Measurements from ENCODE around the gene CABP5. TPM values are rescaled to one million over a fixed set of nuclear protein-coding genes. Genes with fewer than 3 reads are reported as not detected.

Gene CABP5
- total RNA-seq, 2 experiments from 2014 or later, result not detected

DNA sequence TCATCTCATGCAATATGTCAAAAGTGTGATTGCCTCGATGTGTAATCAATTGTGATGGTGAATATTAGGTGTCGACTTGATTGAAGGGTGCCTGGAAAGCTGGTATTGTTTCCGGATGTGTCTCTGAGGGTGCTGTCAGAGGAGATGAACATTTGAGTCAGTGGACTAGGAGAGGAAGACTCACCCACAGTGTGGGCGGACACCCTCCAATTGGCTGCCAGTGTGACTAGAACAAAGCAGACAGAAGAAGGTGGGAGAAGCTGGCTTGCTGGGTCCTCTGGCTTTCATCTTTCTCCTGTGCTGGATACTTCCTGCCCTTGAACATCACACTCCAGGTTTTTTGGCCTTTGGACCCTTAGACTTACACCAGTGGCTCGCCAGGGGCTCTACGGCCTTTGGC is 15.5 kb upstream of the CABP5 start:
- Mint-ChIP-seq H3K27ac (no peak overlapping the region), H3K36me3 (ENCODE audit: low read depth) (no peaks in the 10 kb centered on the region), H3K9me3 (no peaks in the 10 kb centered on the region), H3K4me3 (no peak overlapping the region), H3K27me3 (no peaks in the 10 kb centered on the region), H3K4me1 (no peaks in the 10 kb centered on the region)
- ChIA-PET POLR2A (no interaction called here), CTCF (no interaction called here)
- no peak for DNase-seq

DNA sequence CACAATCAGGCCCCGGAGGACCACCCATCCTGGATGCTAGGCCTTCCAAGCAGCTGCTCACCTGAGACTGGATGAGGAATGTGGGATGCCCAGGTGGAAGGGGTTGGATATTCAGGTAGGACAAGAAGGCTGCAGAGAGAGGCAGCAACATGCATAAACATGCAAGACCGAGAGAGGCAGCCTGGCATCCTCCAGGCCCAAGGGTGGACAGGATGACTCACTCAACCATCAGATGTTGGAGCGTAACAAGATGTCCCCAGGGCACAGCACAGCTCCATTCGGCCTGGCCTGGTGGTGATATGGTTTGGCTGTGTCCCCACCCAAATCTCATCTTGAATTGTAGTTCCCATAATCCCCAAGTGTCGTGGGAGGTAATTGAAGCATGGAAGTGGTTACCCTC is 10.0 kb upstream of the CABP5 start:
- no peak overlapping the region for H3K27ac Mint-ChIP-seq
- no peaks in the 10 kb centered on the region for H3K4me1 Mint-ChIP-seq
- no peak overlapping the region for H3K4me3 Mint-ChIP-seq
- ChIA-PET CTCF (interaction anchor here (0.6 kb wide), 1 partner anchor 182 kb away, joined by 4 read pairs; no protein-coding TSS in a partner anchor), POLR2A (no interaction called here)
- H3K27me3 Mint-ChIP-seq, result no peaks in the 10 kb centered on the region
- H3K9me3 Mint-ChIP-seq, result peaks cover 3% of the 10 kb centered on the region
- H3K36me3 Mint-ChIP-seq (ENCODE audit: low read depth), result no peaks in the 10 kb centered on the region
- DNase-seq, result no peak

DNA sequence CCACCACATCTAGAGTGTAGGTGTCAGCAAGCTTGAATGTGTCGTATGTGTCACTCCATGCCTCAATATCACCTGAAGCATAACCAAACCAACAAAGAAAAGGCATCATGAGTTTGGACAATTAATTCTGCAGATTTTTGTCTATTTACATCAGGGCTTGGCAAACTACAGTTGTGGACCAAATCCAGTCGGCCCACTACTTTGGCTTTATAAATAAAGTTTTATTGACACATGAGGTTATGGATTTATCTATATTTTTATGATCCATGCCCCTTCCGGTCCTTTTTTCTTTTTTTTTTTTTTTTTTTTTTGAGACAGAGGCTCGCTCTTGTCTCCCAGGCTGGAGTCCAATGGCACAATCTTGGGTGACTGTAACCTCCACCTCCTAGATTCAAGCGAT is 9.2 kb upstream of the CABP5 start:
- ChIA-PET POLR2A (no interaction called here), CTCF (interaction anchor here (0.6 kb wide), 1 partner anchor 183 kb away, joined by 4 read pairs; no protein-coding TSS in a partner anchor)
- Mint-ChIP-seq H3K27me3 (no peaks in the 10 kb centered on the region), H3K4me1 (no peaks in the 10 kb centered on the region), H3K4me3 (no peak overlapping the region), H3K9me3 (peaks cover 3% of the 10 kb centered on the region), H3K27ac (no peak overlapping the region), H3K36me3 (ENCODE audit: low read depth) (no peaks in the 10 kb centered on the region)
- DNase-seq, result no peak

DNA sequence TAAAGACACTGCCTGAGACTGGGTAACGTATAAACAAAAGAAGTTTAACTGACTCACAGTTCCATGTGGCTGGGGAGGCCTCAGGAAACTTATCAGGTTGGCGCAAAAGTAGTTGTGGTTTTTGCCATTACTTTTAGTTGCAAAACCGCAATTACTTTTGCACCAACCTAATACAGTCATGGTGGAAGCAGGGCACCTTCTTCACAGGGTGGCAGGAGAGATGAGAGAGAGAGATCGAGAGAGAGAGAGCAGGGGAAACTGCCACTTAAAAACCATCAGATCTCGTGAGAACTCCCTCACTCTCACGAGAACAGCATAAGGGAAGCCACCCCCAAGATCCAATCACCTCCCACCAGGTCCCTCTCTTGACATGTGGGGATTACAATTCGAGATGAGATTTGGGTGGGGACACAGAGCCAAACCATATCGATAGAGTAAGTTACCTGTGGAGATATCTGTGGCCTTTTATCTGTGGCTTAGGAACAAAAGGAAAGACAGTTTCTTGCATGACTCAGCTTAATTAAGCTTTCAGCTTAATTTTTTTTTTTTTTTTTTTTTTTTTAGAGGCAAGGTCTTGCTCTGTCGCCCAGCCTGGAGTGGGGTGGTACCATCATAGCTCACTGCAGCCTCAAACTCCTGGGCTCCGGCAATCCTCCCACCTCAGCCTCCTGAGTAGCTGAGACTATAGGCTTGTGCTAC is 7.6 kb upstream of the CABP5 start:
- H3K4me1 Mint-ChIP-seq, result no peaks in the 10 kb centered on the region
- no peak for DNase-seq
- no peaks in the 10 kb centered on the region for H3K27me3 Mint-ChIP-seq
- H3K9me3 Mint-ChIP-seq, result peaks cover 3% of the 10 kb centered on the region
- no peaks in the 10 kb centered on the region for H3K36me3 Mint-ChIP-seq (ENCODE audit: low read depth)
- H3K27ac Mint-ChIP-seq, result no peak overlapping the region
- CTCF ChIA-PET, result interaction anchor here (0.6 kb wide), 1 partner anchor 1175 kb away, joined by 3 read pairs; no protein-coding TSS in a partner anchor
- H3K4me3 Mint-ChIP-seq, result no peak overlapping the region
- POLR2A ChIA-PET, result no interaction called here

DNA sequence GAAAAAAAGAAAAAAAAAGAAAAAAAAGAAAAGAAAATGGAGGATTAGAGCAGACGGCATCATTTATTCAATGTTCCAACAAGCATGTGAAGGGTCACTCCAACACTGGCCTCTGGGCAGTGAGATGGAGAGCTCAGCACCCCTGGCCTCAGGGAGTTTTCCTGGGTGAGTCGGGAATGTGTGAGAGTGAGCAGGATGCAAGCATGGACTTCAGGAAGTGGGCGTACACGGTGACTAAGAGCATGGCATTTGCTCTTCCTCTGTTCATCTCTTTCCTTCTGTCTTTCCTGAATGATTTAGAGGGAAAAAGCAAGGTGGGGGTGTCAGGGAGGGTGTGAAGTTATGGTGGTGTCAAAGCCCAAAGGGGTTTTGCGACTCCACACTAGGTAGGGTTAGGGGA is 682 bp upstream of the CABP5 start:
- CTCF ChIA-PET, result no interaction called here
- no peak for DNase-seq
- Mint-ChIP-seq H3K36me3 (ENCODE audit: low read depth) (no peaks in the 10 kb centered on the region), H3K4me1 (no peaks in the 10 kb centered on the region), H3K4me3 (no peak overlapping the region), H3K27ac (no peak overlapping the region), H3K9me3 (peaks cover 3% of the 10 kb centered on the region), H3K27me3 (peaks cover 4% of the 10 kb centered on the region)
- POLR2A ChIA-PET, result no interaction called here

DNA sequence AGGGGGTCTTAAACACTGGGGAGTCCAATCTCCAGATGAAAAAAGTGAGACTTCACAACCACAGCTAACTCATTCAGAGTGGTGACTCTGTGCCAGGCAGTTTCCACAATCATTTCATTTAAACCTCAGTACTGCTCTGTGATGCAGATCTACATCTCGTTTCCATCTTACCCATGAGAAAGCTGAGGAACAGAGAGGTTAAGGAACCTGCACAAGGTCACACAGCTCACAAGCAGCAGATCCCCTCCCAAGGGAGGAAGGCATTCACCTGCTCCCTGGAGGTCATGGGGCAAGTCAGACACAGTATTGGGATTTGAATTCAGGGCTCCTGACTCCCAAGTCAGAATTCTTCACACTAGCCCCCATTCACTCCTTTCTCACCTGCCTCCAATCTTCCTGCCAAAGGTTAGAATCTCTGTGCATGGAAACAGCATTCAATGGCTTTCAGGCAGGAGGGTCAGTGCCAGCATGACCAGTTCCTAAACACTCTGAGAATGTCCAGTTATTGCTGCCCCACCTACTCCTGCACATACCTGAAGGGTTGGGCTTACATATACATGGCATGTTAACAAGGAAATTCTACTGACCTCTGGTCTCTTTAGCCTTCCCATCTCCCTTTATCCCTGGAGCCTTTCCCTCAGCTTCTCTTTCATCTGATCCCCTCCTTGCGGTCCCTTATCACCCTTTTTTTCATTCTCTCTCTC is 1.9 kb downstream of the CABP5 start:
- ChIA-PET POLR2A (no interaction called here), CTCF (no interaction called here)
- DNase-seq, result no peak
- Mint-ChIP-seq H3K36me3 (ENCODE audit: low read depth) (no peaks in the 10 kb centered on the region), H3K4me3 (no peak overlapping the region), H3K9me3 (peaks cover 3% of the 10 kb centered on the region), H3K27ac (no peak overlapping the region), H3K27me3 (peaks cover 4% of the 10 kb centered on the region), H3K4me1 (no peaks in the 10 kb centered on the region)

DNA sequence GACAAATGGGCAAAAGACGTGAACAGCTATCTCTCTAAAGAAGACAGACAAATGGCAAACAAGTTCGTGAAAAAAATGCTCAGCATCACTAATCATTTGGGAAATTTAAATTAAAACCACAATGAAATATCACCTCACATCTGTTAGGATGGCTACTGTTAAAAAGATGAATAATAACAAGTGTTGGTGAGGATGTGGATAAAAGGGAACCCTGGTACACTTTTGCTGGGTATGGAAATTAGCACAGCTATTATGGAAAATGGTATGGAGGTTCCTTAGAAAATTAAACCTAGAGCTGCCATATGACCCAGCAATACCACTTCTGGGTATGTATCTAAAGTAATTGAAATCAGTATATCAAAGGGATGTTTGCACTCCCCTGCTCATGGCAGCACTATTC is 7.1 kb downstream of the CABP5 start:
- ChIA-PET CTCF (no interaction called here), POLR2A (no interaction called here)
- Mint-ChIP-seq H3K27ac (no peak overlapping the region), H3K9me3 (no peaks in the 10 kb centered on the region), H3K36me3 (ENCODE audit: low read depth) (no peaks in the 10 kb centered on the region), H3K27me3 (peaks cover 10% of the 10 kb centered on the region), H3K4me3 (no peak overlapping the region), H3K4me1 (no peaks in the 10 kb centered on the region)
- DNase-seq, result no peak

DNA sequence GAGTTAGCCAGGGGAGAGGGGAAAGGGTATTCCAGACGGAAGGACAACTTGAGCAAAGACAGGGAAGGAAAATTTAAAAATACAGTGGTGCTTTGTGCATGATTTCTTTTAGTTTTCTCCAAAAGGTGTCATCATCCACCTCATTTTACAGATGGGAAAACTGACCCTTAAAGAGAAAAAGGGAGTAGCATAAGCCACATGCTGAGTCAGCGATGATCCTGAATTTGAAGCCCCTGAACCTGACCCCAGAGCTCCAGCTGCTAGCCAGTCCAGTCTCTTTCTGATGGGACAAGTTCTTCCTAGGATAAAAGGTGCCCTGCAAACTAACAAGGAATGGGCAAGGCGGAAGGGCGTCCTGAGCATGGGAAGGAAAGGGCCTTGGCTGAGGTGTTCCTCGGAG is 10.3 kb downstream of the CABP5 start:
- H3K4me3 Mint-ChIP-seq, result no peak overlapping the region
- DNase-seq, result no peak
- H3K27ac Mint-ChIP-seq, result no peak overlapping the region
- peaks cover 8% of the 10 kb centered on the region for H3K27me3 Mint-ChIP-seq
- ChIA-PET CTCF (no interaction called here), POLR2A (no interaction called here)
- peaks cover 4% of the 10 kb centered on the region for H3K4me1 Mint-ChIP-seq
- no peaks in the 10 kb centered on the region for H3K36me3 Mint-ChIP-seq (ENCODE audit: low read depth)
- no peaks in the 10 kb centered on the region for H3K9me3 Mint-ChIP-seq

DNA sequence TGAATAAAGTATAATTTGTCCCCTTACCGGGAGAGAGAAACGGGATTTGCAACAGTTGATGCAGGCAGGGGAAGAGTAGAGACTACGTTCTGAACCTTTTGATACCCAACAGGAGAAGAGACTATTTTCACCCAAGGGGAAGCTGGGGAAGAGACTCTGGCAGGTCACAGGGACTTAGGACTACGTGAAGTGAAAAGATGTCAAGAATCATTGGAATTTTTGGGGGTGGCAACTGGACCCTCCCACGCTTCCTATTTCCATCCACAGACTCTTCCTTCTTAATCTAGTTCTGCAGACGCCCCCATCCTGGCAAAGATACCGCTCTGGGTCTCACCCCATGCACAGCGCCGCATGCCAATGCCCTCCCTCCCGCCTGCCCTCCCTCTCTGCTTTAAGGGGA is 13.8 kb downstream of the CABP5 start:
- Mint-ChIP-seq H3K27me3 (peaks cover 13% of the 10 kb centered on the region), H3K36me3 (ENCODE audit: low read depth) (no peaks in the 10 kb centered on the region), H3K9me3 (no peaks in the 10 kb centered on the region), H3K4me3 (no peak overlapping the region), H3K4me1 (peaks cover 4% of the 10 kb centered on the region), H3K27ac (no peak overlapping the region)
- no peak for DNase-seq
- CTCF ChIA-PET, result no interaction called here
- POLR2A ChIA-PET, result no interaction called here

DNA sequence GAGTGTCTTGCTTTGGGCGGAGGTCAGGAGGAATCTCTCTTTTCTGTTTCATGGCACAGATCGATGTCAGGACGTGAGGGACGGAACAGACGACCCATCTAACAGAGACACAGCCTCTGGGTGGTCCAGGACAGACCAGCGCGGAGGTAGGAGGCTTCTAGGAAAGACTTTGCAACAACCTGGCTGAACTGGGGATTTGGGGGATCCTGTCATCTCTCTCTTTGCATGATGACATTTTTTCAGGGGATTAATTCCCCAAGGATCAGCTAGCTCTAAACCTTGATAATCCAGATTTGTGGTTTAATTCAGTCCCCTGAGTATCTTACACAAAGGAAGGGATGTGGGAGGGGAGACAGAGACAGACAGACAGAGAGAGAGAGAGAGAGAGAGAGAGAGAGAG is 14.4 kb downstream of the CABP5 start:
- POLR2A ChIA-PET, result no interaction called here
- H3K36me3 Mint-ChIP-seq (ENCODE audit: low read depth), result no peaks in the 10 kb centered on the region

DNA sequence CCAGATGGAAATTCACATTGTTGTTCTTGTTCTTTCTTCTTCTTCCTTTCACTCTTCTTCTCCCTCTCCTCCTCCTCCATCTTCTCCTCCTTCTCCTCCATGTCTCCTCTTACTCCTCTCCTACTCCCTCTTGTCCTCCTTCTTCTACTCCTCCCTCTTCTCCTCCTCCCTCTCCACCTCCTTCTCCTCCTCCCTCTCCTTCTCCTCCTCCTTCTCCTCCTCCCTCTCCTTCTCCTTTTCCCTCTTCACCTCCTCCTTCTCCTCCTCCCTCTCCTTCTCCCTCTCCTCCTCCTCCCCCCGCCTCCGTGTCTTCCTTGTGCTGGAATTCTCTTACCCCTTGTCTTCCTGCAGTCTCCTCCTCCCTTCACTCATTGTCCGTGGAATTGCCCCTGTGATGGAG is 18.4 kb downstream of the CABP5 start:
- Mint-ChIP-seq H3K4me3 (no peak overlapping the region), H3K4me1 (peaks cover 4% of the 10 kb centered on the region), H3K27me3 (peaks cover 16% of the 10 kb centered on the region), H3K36me3 (ENCODE audit: low read depth) (no peaks in the 10 kb centered on the region), H3K9me3 (no peaks in the 10 kb centered on the region), H3K27ac (no peak overlapping the region)
- no peak for DNase-seq
- CTCF ChIA-PET, result no interaction called here
- POLR2A ChIA-PET, result no interaction called here

More for the DNA sequence above, 14.4 kb downstream of the CABP5 start:
- Mint-ChIP-seq H3K27ac (no peak overlapping the region), H3K4me3 (no peak overlapping the region), H3K4me1 (peaks cover 4% of the 10 kb centered on the region), H3K27me3 (peaks cover 13% of the 10 kb centered on the region), H3K9me3 (no peaks in the 10 kb centered on the region)
- CTCF ChIA-PET, result no interaction called here
- no peak for DNase-seq

DNA sequence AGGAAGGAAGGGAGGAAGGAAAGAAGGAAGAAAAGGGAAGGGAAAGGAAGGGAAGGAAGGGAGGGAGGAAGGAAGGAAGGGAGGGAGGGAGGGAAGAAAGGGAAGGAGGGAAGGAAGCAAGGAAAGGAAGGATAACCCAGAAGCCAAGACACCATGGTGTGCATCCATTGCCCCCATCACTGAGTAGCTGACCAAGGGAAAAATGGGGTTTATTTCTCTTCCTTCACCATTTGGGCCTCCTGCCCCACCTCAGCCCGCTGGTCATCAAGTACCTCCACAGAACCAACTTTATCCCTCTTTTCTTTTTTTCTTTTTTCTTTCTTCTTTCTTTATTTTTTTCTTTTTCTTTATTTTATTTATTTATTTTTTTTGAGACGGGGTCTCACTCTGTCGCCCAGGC is 20.4 kb downstream of the CABP5 start:
- no peaks in the 10 kb centered on the region for H3K4me1 Mint-ChIP-seq
- no peak overlapping the region for H3K4me3 Mint-ChIP-seq
- H3K27me3 Mint-ChIP-seq, result peaks cover 16% of the 10 kb centered on the region
- ChIA-PET CTCF (no interaction called here), POLR2A (no interaction called here)
- H3K36me3 Mint-ChIP-seq (ENCODE audit: low read depth), result no peaks in the 10 kb centered on the region
- H3K9me3 Mint-ChIP-seq, result no peaks in the 10 kb centered on the region
- H3K27ac Mint-ChIP-seq, result no peak overlapping the region
- no peak for DNase-seq

DNA sequence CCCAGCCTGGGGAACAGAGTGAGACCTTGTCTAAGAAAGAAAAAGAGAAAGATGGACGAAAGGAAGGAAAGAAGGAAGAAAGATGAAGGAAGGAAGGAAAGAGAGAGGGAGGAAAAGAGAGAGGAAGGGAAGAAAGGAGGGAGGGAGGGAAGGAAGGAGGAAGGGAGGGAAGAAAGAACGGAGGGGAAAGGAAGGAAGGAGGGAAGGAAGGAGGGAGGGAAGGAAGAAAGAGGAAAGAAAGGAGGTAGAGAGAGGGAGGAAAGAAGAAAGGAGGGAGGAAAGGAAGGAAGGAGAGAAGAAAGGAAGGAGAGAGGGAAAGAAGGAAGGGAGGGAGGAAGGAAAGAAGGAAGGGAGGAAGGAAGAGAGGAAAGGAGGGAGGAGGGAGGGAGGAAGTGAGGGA is 20.9 kb downstream of the CABP5 start:
- Mint-ChIP-seq H3K27me3 (peaks cover 18% of the 10 kb centered on the region), H3K27ac (no peak overlapping the region), H3K9me3 (no peaks in the 10 kb centered on the region), H3K36me3 (ENCODE audit: low read depth) (no peaks in the 10 kb centered on the region), H3K4me3 (no peak overlapping the region), H3K4me1 (no peaks in the 10 kb centered on the region)
- ChIA-PET POLR2A (no interaction called here), CTCF (no interaction called here)
- DNase-seq, result no peak

DNA sequence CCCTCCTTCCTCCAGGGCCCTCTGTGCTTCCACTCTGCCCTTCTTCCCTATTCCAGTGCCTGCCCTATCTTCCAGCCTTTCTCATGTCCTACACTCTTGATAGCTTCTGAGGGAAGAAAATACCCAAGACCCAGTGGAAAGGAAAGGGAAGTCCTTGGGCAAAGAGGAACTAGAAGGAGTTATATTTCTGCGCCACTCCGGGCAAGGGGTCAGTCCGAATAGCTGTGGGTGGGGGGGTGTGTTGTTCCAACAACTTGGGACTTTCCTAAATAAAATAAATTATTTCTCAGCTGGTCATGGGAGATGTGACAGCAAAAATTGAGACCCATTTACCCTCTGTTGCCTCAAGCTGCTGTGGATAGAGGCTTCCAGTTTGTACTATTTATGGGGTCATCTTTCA is 23.2 kb downstream of the CABP5 start:
- Mint-ChIP-seq H3K4me1 (no peaks in the 10 kb centered on the region), H3K4me3 (no peak overlapping the region), H3K9me3 (no peaks in the 10 kb centered on the region), H3K27me3 (peaks cover 18% of the 10 kb centered on the region), H3K27ac (no peak overlapping the region), H3K36me3 (ENCODE audit: low read depth) (no peaks in the 10 kb centered on the region)
- DNase-seq, result no peak
- ChIA-PET POLR2A (no interaction called here), CTCF (interaction anchor here (0.7 kb wide), 2 partner anchors 648 to 1184 kb away, joined by 4 to 5 read pairs; no protein-coding TSS in a partner anchor)
